Fibroblast of peridontal ligament (primary cell): Measurements from ENCODE around the gene SPTBN2.
A peak's percentile ranks its signal among the peaks of the same experiment; 100 is the strongest.
"Not testable (repeated sequence)": the region's sequence is repeated elsewhere in the genome, so short reads cannot be mapped to it uniquely, and the experiment has no call there.

Experiments used
- DNase-seq: peaks from one replicate; pipeline ENCODE4 v3.0.0-alpha.2; 2010; ENCODE audit errors: extremely low read depth

The SPTBN2 gene

GRCh38 chr11:66684635-66685034 lies 44.4 kb downstream of the SPTBN2 start:
- DNase-seq, result no peak

GRCh38 chr11:66683877-66684276 lies 45.1 kb downstream of the SPTBN2 start:
- DNase-seq, result no peak

GRCh38 chr11:66680966-66681645 lies 47.9 kb downstream of the SPTBN2 start:
- DNase-seq, result no peak

DNA sequence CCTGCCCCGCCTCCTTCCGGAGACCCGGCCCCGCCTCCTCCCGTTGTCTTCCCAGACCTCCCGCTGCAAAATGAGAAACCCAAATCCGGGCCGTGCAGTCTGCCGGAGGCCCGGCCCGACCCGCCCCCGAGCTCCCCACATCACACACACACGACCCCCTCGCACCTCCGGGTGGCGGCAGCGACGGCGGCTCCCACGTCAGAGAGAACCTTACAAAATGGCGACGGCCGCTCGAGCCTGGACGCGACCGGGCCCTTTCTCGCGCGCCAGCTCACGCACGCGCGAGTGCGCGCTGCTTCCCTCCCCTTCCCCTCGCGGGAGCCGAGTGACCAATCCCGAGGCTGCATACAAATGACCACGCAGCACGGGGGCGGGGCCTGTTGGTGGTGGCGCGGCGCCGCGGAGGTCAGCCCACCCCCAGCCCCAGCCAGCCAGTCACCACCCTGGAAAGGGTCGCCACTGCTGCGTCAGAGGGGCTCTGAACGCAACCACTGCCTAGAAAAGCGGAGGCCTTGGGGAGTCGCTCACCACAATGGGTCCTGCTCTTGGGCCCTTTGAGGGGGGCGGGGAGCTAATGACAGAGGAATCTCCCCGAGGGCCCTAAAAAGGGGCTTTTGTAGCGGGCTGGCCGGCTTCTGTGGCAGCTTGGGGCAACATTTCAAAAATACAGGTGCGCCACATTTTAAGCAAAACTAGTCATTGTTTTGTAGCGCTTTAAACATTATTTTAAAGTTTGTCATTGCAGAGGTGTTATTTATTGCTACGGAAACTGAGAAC lies 51.2 kb downstream of the SPTBN2 start, which contains the start of gene RBM4B:
TSS of gene RBM4B (minus strand) at position 289 of the 777 bp plus-strand sequence. CDS start 808 bp downstream, outside the sequence.
- peak; percentile 91 for DNase-seq

GRCh38 chr11:66676931-66677598 lies 52.0 kb downstream of the SPTBN2 start:
- peak; percentile 22 for DNase-seq

GRCh38 chr11:66676282-66676919 lies 52.6 kb downstream of the SPTBN2 start:
- DNase-seq, result no peak

DNA sequence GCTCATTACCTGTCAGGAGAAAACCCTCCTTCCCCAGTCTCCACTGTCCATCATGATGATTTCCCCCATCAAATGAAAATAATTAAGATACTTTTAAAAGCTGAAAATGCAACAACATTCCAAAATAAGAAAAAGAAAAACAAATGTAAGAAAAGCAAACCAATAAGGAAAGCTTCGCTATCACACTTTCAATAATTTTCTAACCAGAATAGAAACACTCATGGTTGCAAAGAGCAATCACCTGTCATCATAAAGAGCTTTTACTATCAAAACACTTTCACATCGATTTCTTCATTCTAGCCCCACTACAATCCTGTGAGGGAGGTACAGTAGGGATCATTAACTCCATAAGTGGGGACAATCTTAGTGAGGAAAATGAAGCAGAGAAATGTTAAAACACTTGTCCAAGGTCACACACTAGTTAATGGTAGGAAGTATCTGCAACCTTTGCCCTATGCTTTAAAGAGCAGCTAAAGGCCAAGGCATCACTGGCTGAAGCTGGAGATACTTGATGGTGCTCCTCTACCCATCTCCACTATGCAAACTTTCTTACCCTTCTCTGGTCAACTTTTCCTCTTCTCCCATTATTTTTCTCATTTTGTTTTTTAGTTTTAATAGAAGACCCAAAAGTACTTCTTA lies 53.9 kb downstream of the SPTBN2 start:
- no peak for DNase-seq

GRCh38 chr11:66670816-66671215 lies 58.2 kb downstream of the SPTBN2 start:
- DNase-seq, result no peak

DNA sequence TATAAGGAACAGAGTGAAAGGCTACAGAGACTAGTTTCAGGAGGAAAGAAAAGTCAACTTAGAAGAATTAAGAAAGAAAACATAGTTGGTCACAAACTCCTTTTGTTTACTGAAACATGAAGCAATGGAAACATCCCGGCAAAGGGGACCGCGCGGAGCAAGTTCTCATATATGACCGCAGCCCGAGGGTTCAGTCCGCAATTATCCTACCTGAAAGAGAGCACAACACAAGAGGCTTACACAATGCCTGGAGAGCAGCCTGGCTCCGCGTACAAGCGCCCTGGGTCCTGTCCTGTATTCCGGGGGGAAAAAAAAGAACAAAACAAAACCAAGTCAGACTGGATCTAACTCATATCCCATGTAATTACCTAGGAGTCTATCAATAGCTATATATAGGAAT lies 63.6 kb downstream of the SPTBN2 start:
- no peak for DNase-seq

DNA sequence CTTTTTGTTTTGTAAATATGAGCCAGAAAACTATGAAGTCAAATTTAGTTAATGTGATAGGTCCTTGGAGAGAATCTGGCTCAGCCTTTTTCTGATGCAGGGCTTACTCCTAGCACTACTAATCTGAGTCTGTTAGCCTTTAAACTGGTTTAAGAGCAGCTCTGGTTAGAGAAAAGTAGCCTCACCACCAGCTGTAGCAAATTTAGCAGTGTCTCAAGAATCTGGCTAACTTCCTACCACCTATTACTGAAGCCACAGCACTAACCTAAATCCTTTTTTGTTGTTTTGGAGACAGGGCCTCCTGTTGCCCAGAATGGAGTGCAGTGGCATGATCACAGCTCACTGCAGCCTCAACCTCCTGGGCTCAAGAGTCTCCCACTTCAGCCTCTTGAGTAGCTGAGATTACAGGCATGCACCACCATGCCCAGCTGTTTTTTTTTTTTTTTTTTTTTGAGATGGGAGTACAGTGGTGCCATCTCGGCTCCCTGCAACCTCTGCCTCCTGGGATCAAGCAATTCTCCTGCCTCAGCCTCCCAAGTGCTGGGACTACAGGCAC lies 65.2 kb downstream of the SPTBN2 start:
- DNase-seq, result peak; percentile 62

DNA sequence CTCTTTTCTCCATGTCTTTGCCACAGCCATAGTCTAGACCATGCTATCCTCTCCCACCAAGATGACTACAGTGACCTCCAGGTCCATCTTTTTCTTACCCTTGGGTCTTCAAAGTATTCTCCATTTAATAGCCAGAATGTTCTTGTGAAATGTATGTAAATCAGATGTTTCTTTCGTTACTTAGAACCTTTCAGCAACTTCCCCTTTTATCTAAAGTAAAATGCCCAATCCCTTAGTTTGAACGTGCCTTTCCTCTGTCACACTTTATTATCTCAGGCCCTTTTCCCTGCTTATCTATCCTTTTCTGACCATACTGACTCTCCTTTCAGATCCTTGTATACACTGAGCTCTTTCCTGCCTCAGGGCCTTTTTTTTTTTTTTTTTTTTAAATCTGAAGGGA lies 69.3 kb downstream of the SPTBN2 start:
- DNase-seq, result no peak

- no peak for DNase-seq
These were observed 75.9 kb downstream of the SPTBN2 start for GRCh38 chr11:66653123-66653522.

GRCh38 chr11:66652651-66653050 lies 76.4 kb downstream of the SPTBN2 start:
- no peak for DNase-seq

DNA sequence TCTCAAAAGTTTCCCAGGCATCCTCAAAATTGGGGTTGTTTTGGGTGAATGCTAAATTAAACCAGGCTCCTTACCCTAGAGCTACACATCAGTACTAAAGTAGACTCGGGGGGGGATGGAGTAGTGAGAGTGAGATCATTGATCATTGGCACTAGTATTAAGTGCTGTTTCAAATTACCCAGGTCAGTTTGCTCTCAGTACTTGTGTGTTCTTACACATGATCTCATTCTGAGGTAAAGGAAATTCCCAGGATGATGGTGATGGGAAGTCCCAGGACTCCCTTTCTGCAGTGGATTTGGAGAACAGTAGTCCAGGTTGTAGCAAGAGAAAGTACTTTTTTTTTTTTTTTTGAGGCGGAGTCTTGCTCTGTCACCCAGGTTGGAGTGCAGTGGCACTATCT lies 78.0 kb downstream of the SPTBN2 start:
- DNase-seq, result peak; percentile 25

DNA sequence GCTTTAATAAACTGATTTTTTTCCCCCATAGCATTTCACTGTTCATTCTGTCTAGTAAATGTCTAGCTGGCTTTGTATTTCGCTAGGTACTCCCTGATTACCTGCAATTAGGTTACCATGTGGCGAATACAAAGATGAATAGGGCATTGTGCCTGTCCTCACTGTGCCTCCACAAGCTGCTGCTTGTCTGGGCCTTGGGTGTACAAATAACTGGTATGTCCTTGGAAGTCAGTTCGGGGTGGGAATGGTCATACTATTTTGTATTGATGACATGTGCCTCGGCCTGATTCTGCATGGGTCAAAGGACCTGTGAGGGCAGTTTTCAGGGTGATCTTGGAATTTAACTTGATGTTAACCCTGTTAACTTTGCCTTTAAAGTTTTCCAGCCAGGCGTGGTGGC lies 79.1 kb downstream of the SPTBN2 start:
- no peak for DNase-seq

DNA sequence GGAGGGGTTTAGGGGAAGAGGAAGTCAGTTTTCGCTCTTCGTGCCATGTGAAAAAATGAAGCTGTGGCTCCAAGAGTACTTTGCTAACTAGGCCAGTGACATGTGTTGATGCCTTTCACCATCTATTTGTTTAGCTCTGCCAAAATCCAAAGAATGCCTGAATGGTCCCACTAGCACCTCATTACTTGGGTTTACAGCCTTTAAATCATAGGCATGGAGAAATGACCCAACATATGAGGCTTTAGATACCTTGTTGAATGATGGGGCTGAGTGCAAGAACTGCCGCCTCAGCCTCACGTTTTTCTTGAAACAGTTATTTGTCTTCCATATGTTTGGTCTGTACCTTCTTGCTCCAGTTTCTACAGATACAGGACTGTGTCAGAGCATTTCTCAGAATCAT lies 82.2 kb downstream of the SPTBN2 start:
- DNase-seq, result no peak

DNA sequence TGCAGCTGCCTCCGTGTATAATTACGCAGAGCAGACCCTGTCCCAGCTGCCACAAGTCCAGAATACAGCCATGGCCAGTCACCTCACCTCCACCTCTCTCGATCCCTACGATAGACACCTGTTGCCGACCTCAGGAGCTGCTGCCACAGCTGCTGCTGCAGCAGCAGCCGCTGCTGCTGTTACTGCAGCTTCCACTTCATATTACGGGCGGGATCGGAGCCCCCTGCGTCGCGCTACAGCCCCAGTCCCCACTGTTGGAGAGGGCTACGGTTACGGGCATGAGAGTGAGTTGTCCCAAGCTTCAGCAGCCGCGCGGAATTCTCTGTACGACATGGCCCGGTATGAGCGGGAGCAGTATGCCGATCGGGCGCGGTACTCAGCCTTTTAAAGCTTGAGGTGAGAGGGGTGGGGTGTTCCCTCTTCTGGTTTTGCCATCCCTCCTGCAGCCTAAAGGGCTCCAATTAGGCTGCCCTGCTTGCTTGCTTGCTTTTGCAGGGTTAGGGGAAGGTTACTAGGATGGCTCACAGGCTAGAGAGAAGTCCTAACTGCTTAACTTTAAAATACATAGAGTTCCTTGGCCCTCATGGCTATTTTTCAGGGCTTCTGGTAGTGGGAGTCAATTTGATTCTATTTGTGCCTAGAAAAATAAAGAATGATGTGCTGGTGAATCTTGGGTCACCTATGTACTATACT lies 85.1 kb downstream of the SPTBN2 start:
- DNase-seq, result no peak

- no peak for DNase-seq
These were observed 87.2 kb downstream of the SPTBN2 start for GRCh38 chr11:66641834-66642233.

GRCh38 chr11:66639814-66640340 lies 89.1 kb downstream of the SPTBN2 start:
- not testable (repeated sequence) for DNase-seq

GRCh38 chr11:66639066-66639813 lies 89.8 kb downstream of the SPTBN2 start:
- DNase-seq, result peak; percentile 66
